Rectal smooth muscle tissue (tissue), 1 donor: ENCODE measurements around the gene AMIGO2.

Experiments
- H3K27ac ChIP-seq: one replicate; pipeline ENCODE4 v1.7.0; 2013; ENCODE audit warnings: low read depth, low read length, inconsistent platforms
- H3K27me3 ChIP-seq: one replicate; pipeline ENCODE4 v1.7.0; 2013; ENCODE audit warnings: low read length; ENCODE audit not compliant: control insufficient read depth, insufficient read depth
- H3K36me3 ChIP-seq: one replicate; pipeline ENCODE4 v1.7.0; 2013; ENCODE audit warnings: low read length; ENCODE audit not compliant: control insufficient read depth, insufficient read depth
- H3K4me1 ChIP-seq: one replicate; pipeline ENCODE4 v1.7.0; 2013; ENCODE audit warnings: low read length; ENCODE audit not compliant: control insufficient read depth, insufficient read depth
- H3K4me3 ChIP-seq: one replicate; pipeline ENCODE4 v1.7.0; 2013; ENCODE audit warnings: low read length
- H3K9ac ChIP-seq: one replicate; pipeline ENCODE4 v1.7.0; 2013; ENCODE audit warnings: low read length

Gene AMIGO2

DNA sequence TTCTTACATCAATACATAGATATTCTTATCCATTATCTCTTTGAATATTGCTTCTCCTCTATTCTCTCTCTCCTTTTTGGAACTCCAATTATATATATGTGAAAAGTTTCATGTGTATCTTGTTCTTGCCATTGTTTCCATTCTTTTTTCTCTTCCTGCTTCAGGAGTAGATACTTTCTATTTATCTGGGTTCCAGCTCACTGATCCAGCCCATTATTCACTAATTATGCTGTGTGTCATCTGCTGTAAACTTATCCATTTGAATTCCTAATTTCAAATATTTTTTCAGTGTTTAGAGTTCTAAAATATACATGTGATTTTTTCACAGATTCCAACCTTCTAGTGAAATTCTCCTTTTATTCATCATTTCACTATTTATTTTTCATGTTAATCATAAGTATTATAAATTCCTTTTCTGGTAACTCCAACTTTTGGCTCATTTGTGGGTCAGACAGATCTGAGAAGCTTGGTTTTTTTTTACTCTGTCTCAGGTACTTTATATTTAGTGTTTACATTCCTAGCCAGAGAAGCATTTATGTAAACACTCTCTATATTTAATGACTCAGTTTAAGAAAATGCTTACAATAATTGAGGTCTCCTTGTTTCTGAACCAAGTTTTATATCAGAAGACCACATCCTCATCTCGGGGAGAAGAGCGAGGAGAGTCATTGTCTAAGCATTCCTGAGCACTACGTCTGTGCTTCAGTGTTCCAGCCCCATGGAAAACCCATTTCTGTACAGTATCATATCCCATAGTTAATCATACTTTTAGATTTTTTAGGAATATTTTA, 15.9 kb upstream of the AMIGO2 start:
- no peaks in the 10 kb centered on the region for H3K27me3 ChIP-seq
- H3K27ac ChIP-seq = no peak overlapping the region
- H3K4me1 ChIP-seq = peaks cover 11% of the 10 kb centered on the region
- H3K4me3 ChIP-seq = no peak overlapping the region
- no peak overlapping the region for H3K9ac ChIP-seq
- no peaks in the 10 kb centered on the region for H3K36me3 ChIP-seq

DNA sequence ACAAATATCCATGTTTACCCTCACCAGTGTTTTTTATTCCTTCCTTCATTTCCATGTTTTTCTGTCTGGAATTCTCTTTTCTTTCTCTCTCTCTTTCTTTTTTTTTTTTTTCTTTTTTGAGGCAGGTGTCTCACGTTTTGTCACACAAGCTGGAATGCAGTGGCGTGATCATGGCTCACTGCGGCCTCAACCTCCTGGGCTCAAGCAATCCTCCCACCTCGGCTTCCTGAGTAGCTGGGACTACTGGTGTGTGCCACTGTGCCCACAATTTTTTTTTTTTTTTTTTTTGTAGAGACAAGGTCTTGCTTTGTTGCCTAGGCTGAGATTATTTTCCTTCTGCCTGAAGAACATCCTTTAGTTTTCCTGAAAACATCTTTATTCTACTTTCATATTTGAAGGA, 15.0 kb upstream of the AMIGO2 start:
- no peak overlapping the region for H3K27ac ChIP-seq
- H3K36me3 ChIP-seq = no peaks in the 10 kb centered on the region
- peaks cover 11% of the 10 kb centered on the region for H3K4me1 ChIP-seq
- H3K4me3 ChIP-seq = no peak overlapping the region
- no peak overlapping the region for H3K9ac ChIP-seq
- no peaks in the 10 kb centered on the region for H3K27me3 ChIP-seq

DNA sequence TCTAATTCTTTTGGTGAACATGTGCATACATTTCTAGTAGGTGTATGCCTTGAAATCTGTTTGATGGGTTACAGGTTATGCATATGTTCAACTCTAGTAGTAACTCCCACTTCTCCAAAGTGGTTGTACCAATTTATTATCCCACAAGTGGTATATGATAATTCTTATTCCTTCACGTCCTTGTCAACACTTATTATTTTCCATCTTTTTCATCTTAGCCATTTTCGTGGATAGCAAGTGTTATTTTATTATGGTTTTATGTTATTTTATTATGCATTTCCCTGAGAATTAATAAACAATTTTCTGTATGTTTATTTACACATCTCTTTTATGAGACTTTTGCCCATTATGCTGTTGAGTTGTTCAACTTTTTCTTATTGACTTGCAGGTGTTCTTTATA, 11.2 kb upstream of the AMIGO2 start:
- Histone ChIP-seq H3K27me3 (no peaks in the 10 kb centered on the region), H3K9ac (no peak overlapping the region), H3K4me1 (peaks cover 9% of the 10 kb centered on the region), H3K27ac (no peak overlapping the region), H3K4me3 (no peak overlapping the region), H3K36me3 (no peaks in the 10 kb centered on the region)

DNA sequence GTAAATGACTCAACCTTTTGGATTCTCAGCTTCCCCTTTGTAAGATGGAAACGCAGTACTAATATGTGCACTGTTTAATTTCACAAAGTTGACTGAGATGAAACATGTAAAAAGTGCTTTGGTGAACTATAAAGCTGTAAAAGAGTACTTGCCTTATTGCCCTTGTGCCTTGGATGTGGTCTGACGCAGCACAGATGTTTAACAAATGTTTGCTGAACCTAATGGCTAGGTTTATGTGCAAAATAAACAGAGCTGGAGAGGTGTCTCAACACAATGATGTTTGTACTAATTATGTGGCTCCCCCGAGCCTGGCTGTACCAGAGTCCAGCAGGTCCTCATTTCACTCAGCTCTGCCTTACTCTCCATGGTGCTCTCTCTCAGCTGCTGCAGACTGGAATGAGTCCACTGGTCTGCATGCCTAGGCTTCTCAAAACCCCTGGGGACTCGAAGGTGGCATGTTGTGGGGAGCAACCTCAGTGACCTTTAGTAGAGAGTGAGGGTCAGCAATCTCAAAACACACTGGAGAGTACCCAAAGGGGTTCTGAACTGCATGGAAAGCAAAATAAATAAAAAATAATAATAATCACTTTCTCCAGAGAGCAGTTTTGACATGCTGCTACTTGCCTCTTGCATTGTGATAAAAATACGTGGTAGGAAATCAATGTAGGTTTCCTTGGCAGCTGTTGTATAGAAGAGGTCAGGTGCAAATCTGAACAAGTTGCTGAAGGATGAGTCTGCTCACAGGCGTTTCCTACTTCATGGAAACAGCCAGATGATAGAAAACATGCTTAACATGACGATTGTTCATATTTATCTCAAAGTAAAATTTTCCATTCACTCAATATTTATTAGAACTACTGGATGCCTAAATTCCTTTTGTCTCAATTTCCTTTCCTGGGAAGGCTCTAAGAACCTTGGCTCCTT, 8.5 kb upstream of the AMIGO2 start:
- Histone ChIP-seq H3K27ac (peak overlapping the region; percentile 78), H3K4me3 (no peak overlapping the region), H3K9ac (no peak overlapping the region), H3K4me1 (peaks cover 17% of the 10 kb centered on the region), H3K27me3 (no peaks in the 10 kb centered on the region), H3K36me3 (no peaks in the 10 kb centered on the region)

DNA sequence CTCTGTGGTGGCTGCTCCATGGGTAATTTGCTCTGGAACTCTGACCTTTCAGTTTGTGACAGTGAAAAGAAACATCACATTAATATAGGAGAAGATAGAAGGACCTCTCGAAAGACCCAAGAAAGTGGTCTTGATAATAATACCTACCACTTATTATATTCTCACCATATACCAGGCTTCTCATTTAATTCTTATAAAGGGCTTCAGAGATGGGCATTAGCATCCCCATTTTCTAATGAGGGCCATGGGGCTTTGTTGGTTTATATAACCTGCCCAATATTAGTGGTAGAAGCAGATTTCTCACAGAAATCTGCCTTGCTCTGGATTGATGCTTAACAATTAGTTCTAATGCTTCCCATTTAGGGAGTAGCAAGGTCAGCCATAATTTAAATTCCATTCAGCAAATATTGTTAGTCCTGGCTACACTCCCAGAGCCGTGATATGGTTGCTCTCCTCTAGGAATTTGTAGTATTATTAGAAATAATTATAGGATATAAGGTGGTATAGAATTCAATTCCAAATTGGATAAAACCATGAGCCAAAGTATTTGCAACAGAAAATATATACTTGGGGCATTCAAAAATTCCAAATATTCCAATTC, 7.4 kb upstream of the AMIGO2 start:
- Histone ChIP-seq H3K27me3 (no peaks in the 10 kb centered on the region), H3K36me3 (no peaks in the 10 kb centered on the region), H3K4me3 (no peak overlapping the region), H3K4me1 (peaks cover 20% of the 10 kb centered on the region), H3K9ac (no peak overlapping the region), H3K27ac (peak overlapping the region; percentile 68)

DNA sequence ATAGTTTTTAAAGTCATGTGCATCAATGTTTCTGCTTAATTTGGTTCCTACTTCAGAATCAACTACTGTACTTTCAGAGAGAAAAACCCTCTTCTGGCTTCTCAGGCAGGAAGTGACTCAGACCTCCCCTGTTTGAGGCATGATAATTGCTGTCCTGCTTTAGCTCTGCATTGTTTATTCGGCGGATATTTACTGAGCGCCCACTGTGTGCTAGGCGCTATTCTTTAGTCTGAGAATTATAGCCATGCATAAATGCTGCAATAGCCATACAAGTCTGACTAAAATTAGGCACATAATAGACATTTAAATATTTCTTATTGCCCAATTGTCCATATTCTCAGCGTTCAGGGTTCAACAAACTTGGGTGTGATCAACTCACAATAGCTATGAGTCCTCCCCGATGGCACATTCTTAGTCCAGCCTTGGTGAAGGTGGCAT, 6.1 kb upstream of the AMIGO2 start:
- H3K9ac ChIP-seq = no peak overlapping the region
- peak overlapping the region; percentile 21 for H3K27ac ChIP-seq
- H3K4me1 ChIP-seq = peaks cover 22% of the 10 kb centered on the region
- no peaks in the 10 kb centered on the region for H3K36me3 ChIP-seq
- H3K27me3 ChIP-seq = no peaks in the 10 kb centered on the region
- no peak overlapping the region for H3K4me3 ChIP-seq

DNA sequence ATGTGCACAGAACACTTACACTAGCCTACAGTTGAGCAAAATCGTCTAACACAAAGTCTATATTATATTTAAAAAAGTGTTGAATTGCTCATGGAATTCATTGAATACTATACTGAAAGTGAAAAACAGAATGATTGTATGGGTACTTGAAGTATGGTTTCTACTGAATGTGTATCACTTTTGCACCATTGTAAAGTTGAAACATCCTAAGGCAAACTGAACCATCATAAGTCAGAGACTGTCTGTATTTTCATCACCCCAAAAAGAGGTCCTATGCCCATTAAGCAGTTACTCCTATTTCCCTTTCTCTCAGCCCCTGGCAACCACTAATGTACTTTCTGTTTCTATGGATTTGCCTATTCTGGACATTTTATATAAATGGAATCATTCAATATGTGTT, 4.4 kb upstream of the AMIGO2 start:
- Histone ChIP-seq H3K27ac (peak overlapping the region; percentile 37), H3K9ac (no peak overlapping the region), H3K27me3 (no peaks in the 10 kb centered on the region), H3K4me3 (no peak overlapping the region), H3K4me1 (peaks cover 23% of the 10 kb centered on the region), H3K36me3 (no peaks in the 10 kb centered on the region)

DNA sequence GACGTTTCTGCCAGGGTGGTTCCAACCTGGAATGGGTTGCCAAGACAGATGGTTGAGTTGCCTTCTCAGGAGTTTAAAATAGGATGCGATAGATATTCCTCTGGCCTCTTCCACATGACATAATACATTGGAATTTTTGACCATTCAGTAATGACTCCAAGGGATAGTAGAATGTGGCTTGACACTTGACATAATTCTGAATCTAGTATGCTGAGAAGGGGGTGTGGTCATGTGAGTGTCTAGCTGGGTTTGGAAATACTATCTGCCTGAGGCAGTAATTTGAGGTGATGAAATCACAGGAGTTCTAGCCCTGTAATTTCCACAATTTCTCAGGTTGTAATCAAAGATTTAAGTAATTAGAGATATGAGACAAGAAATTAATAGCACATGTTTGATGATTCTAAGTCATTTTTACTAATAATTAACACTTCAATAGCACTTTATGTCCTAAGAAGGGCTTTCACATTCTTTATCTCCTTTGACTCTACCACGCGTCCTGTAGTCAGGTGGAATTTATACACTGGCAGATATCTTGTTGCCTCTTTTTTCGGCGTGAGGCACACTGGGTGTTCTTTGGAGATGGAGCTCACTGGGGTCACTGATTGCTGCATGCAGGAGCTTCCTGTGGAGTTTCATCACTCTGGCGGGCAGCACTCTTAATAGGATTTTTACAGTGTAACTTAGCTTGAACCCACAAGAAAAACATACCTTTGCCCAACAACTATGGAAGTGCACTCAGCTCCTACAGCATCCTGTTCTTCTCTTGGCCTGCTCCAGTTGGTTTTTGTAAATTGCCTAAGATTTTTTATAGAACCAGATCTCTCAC, 3.2 kb upstream of the AMIGO2 start:
- H3K27me3 ChIP-seq = no peaks in the 10 kb centered on the region
- H3K4me1 ChIP-seq = peaks cover 20% of the 10 kb centered on the region
- H3K36me3 ChIP-seq = no peaks in the 10 kb centered on the region
- H3K9ac ChIP-seq = no peak overlapping the region
- H3K4me3 ChIP-seq = no peak overlapping the region
- peak overlapping the region; percentile 17 for H3K27ac ChIP-seq

DNA sequence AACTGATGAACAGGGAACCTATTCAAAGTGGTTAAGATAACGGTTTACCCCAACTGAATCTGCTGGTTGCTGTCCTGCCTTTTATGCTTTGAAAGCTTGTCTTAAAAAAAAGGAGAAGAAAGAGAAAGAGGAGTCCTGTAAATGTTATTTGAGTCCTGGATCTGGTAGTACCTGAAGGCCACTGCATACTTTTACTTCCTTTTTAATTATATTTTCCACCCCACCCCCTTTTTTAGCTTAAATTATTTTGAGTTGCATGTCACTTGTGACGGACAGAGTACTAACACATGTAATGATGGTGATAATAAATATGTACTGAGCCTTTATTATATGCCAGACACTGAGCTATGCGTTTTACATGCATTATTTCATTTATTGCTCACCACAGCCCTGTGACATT, 2.5 kb upstream of the AMIGO2 start:
- Histone ChIP-seq H3K27ac (no peak overlapping the region), H3K4me1 (peaks cover 23% of the 10 kb centered on the region), H3K4me3 (no peak overlapping the region), H3K27me3 (no peaks in the 10 kb centered on the region), H3K36me3 (no peaks in the 10 kb centered on the region), H3K9ac (no peak overlapping the region)

DNA sequence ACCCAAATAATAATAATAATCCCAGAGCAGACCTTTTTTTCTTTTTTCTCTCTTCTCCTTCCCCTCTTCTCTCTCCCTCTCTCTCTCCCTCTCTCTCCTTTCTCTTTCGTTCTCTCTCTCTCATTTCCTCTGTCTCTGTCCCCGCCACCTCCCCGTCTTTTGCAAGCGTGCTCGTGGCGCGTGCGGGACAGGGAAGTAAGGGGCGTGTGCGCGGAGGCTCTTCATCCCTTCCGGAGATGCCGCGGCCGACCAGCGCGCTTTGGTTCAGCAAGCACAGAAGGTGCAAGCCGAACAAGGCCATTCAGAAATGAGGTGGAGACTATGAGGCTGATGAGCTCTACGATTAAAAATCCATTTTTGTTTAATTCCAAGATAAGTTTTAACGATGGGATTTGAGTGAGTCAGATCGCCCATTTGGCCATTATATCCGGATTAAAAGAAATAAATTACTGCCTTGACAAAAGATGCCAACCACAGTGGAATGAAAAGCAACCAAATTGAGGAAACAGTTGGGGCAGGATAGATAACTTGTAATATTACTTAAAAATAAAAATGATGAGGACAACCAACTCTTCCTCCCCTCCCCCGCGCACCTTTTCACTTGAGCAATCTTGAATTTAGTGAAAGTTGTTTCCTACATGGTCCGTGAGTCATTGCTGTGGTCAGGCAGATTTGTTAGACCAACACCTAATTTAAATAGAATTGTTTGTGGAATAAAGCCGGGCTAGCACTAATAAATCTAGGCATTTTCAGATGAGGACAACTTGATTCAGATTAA, 1.2 kb upstream of the AMIGO2 start:
- H3K4me1 ChIP-seq = peaks cover 28% of the 10 kb centered on the region
- no peak overlapping the region for H3K9ac ChIP-seq
- H3K36me3 ChIP-seq = no peaks in the 10 kb centered on the region
- no peaks in the 10 kb centered on the region for H3K27me3 ChIP-seq
- peak overlapping the region; percentile 97 for H3K27ac ChIP-seq
- H3K4me3 ChIP-seq = peak overlapping the region; percentile 89

DNA sequence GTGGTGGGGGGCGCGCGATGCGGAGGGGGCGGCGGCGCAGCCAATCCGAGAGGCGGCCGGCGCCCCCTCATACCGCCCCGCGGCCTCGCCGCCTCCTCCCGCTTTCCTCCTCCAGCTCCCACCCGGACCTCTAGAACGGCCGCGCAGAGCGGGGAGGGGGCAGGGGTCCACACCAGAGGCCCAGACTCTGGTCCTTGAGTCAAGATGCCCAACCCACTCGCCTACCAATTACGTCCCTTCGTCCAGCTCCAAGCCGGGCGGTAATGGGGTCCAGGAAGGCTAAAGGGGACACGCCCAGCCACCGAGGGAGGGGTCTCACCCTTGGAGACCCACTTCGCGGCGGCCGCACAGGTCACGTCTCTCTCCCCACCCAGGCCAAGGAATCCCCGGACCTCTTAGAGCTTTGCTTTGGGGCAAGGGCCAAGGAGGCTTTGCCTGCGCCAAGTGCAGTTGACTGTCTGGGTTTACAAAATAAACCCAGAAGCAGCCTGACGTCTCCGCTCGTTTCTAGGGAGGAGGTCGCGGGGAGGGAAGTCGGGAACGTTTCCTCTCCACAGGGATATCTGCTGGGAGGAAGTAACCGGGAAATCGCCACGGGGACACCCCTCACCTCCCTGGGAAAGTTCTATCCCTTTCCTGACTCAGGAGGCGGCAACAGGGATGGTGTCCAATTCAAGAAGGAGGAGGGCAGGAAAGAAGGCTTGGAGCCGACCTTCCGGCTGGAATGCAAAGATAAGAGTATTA, 394 bp upstream of the AMIGO2 start:
- peaks cover 24% of the 10 kb centered on the region for H3K4me1 ChIP-seq
- H3K4me3 ChIP-seq = peak overlapping the region; percentile 89
- H3K36me3 ChIP-seq = no peaks in the 10 kb centered on the region
- H3K27me3 ChIP-seq = no peaks in the 10 kb centered on the region
- peak overlapping the region; percentile 80 for H3K9ac ChIP-seq
- H3K27ac ChIP-seq = peak overlapping the region; percentile 97
